NT2/D1 (cell line): ENCODE results near the gene APOL6.

Experiments
- DNase-seq: peaks from one replicate; pipeline ENCODE4 v3.0.0-alpha.2; 2011; ENCODE audit warnings: low read depth, low spot score
- H3K27me3 ChIP-seq: 2 replicates; pipeline ENCODE4 v1.6.0; 2011; ENCODE audit warnings: mild to moderate bottlenecking; ENCODE audit not compliant: insufficient read length, insufficient read depth
- H3K36me3 ChIP-seq: 2 replicates; pipeline ENCODE4 v1.6.1; 2011; ENCODE audit warnings: mild to moderate bottlenecking, low read length, mixed read lengths; ENCODE audit not compliant: insufficient read depth, insufficient read length
- H3K4me1 ChIP-seq: 2 replicates; pipeline ENCODE4 v1.5.1; 2011; ENCODE audit not compliant: insufficient read depth, insufficient read length
- H3K4me3 ChIP-seq: 2 replicates; pipeline ENCODE4 v1.5.1; 2011; ENCODE audit warnings: low read depth; ENCODE audit not compliant: insufficient read length
- H3K9ac ChIP-seq: 2 replicates; pipeline ENCODE4 v1.6.0; 2011; ENCODE audit warnings: low read depth; ENCODE audit not compliant: insufficient read length
- H3K9me3 ChIP-seq: 2 replicates; pipeline ENCODE4 v1.5.1; 2011; ENCODE audit warnings: mild to moderate bottlenecking, low read length; ENCODE audit not compliant: insufficient read depth
- SUZ12 ChIP-seq: IDR thresholded peaks from 2 replicates; pipeline ENCODE4 v1.6.1; 2011; ENCODE audit not compliant: insufficient read length, insufficient read depth; ENCODE audit errors: extremely low read depth
- YY1 ChIP-seq: IDR thresholded peaks from 2 replicates; pipeline ENCODE4 v1.6.1; 2011; ENCODE audit not compliant: insufficient read length, insufficient read depth
- ZNF274 ChIP-seq: IDR thresholded peaks from 2 replicates; pipeline ENCODE4 v1.6.1; 2011; ENCODE audit warnings: mild to moderate bottlenecking, low read depth, low read length

Gene APOL6

DNA sequence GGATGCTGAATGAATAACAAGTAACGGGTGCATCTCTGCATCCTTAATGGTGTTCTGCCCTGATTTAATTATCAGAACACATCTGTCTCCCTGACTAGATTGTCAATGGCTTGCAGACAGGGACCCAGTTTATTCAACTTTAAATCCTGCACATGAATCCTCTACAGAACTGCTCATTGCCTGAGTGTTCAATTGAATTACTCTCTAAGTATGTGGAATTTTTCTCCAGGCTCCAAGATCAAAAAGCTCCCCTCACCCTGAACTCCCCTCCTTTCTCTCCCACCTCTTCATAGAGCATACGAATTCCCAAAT, 42.9 kb upstream of the APOL6 start:
- DNase-seq = no peak
- TF ChIP-seq YY1 (no peak), SUZ12 (no peak), ZNF274 (no peak)
- no peaks in the 10 kb centered on the region for H3K36me3 ChIP-seq
- H3K9ac ChIP-seq = no peak overlapping the region
- no peaks in the 10 kb centered on the region for H3K9me3 ChIP-seq
- no peaks in the 10 kb centered on the region for H3K4me1 ChIP-seq
- H3K27me3 ChIP-seq = no peaks in the 10 kb centered on the region
- no peak overlapping the region for H3K4me3 ChIP-seq

DNA sequence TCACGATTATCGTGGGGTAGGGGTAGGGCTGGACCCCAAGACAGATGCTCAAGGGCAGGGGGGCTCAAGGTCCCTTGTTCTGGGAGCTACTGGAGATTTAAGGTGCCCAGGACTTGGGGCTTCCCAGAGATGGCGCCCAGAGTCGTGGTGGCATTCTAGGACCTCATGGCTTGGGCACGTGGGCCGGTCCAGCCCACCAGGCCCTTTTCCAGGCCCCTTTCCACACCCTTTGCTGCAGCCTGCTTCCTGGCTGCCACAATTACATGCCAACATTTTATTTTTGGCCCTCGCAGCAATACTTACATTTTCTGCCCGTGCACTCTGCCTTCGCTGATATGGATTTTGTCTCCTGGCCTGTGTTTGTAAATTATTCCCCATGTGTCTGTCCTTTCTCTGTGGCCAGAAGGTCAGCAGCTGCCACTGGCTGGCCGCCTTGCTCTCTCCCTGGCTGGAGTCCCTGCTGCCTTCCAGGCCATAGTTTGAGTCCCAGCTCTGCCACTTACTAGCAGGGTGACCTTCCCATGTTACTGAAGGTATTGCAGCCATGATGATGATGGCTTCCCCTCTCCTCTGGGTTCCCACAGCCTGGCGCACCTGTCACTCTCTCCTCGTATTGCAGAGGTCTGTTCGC, 42.3 kb upstream of the APOL6 start:
- TF ChIP-seq SUZ12 (no peak), ZNF274 (no peak), YY1 (no peak)
- Histone ChIP-seq H3K9me3 (no peaks in the 10 kb centered on the region), H3K4me1 (no peaks in the 10 kb centered on the region), H3K9ac (no peak overlapping the region), H3K4me3 (no peak overlapping the region), H3K36me3 (no peaks in the 10 kb centered on the region), H3K27me3 (no peaks in the 10 kb centered on the region)
- no peak for DNase-seq

- no peak for TF ChIP-seq SUZ12
- TF ChIP-seq YY1 = no peak
- no peak for TF ChIP-seq ZNF274
- Histone ChIP-seq H3K27me3 (no peaks in the 10 kb centered on the region), H3K9ac (no peak overlapping the region), H3K4me1 (no peaks in the 10 kb centered on the region), H3K4me3 (no peak overlapping the region), H3K9me3 (no peaks in the 10 kb centered on the region), H3K36me3 (no peaks in the 10 kb centered on the region)
- DNase-seq = no peak
Measured at GRCh38 chr22:35606916-35607315, 41.3 kb upstream of the APOL6 start.

GRCh38 chr22:35608088-35608487, 40.2 kb upstream of the APOL6 start:
- Histone ChIP-seq H3K9me3 (no peaks in the 10 kb centered on the region), H3K9ac (no peak overlapping the region), H3K27me3 (no peaks in the 10 kb centered on the region), H3K4me1 (no peaks in the 10 kb centered on the region), H3K4me3 (no peak overlapping the region), H3K36me3 (no peaks in the 10 kb centered on the region)
- no peak for TF ChIP-seq YY1
- DNase-seq = no peak

GRCh38 chr22:35609261-35609660, 39.0 kb upstream of the APOL6 start:
- no peaks in the 10 kb centered on the region for H3K36me3 ChIP-seq
- H3K9ac ChIP-seq = no peak overlapping the region
- TF ChIP-seq ZNF274 (no peak), SUZ12 (no peak), YY1 (no peak)
- peaks cover 2% of the 10 kb centered on the region for H3K4me1 ChIP-seq
- H3K4me3 ChIP-seq = no peak overlapping the region
- H3K9me3 ChIP-seq = no peaks in the 10 kb centered on the region
- DNase-seq = no peak
- no peaks in the 10 kb centered on the region for H3K27me3 ChIP-seq

GRCh38 chr22:35609761-35610160, 38.5 kb upstream of the APOL6 start:
- Histone ChIP-seq H3K36me3 (no peaks in the 10 kb centered on the region), H3K9me3 (no peaks in the 10 kb centered on the region), H3K9ac (no peak overlapping the region), H3K4me3 (no peak overlapping the region), H3K27me3 (no peaks in the 10 kb centered on the region), H3K4me1 (peaks cover 2% of the 10 kb centered on the region)
- TF ChIP-seq SUZ12 = no peak
- TF ChIP-seq ZNF274 = no peak
- TF ChIP-seq YY1 = no peak
- no peak for DNase-seq

- Histone ChIP-seq H3K36me3 (no peaks in the 10 kb centered on the region), H3K4me3 (no peak overlapping the region), H3K4me1 (peaks cover 6% of the 10 kb centered on the region), H3K9me3 (no peaks in the 10 kb centered on the region), H3K9ac (no peak overlapping the region), H3K27me3 (no peaks in the 10 kb centered on the region)
- TF ChIP-seq YY1 (no peak), SUZ12 (no peak), ZNF274 (no peak)
- no peak for DNase-seq
Measured at GRCh38 chr22:35610741-35611140, 37.5 kb upstream of the APOL6 start.

- peaks cover 6% of the 10 kb centered on the region for H3K4me1 ChIP-seq
- no peaks in the 10 kb centered on the region for H3K9me3 ChIP-seq
- no peak for DNase-seq
- H3K4me3 ChIP-seq = no peak overlapping the region
- no peaks in the 10 kb centered on the region for H3K27me3 ChIP-seq
- TF ChIP-seq YY1 (no peak), SUZ12 (no peak), ZNF274 (no peak)
- no peaks in the 10 kb centered on the region for H3K36me3 ChIP-seq
- no peak overlapping the region for H3K9ac ChIP-seq
Measured at GRCh38 chr22:35611200-35611890, 36.9 kb upstream of the APOL6 start.
